ENCODE measurements around the gene GNAI3. TPM values are rescaled to one million over a fixed set of nuclear protein-coding genes. Genes with fewer than 3 reads are reported as not detected.
"Not testable (repeated sequence)": the region's sequence is repeated elsewhere in the genome, so short reads cannot be mapped to it uniquely, and the experiment has no call there.

Gene GNAI3
- total RNA-seq, 1 donor from 2014 or later: 2.2 TPM

DNA sequence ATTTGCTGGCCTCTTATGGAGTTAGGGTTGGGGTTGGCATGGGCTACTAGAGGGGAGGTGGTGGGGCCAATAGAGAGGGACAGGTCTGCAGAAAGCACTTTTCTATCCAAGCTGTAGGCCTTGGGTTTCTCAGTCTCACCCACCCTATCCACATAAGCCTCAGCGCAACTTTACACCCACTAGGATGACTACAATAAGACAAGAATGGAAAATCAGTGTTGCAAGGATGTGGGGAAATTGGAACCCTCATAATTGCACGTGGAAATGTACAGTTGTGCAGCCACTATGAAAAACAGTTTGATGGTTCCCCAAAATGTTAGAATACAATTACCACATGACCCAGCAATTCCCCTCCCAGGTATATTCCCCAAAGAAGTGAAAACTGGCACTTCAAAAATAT is 93.4 kb downstream of the GNAI3 start:
- intact Hi-C loops (cut with micrococcal nuclease): loop anchor here (5.0 kb wide), 2 partner anchors 95 to 130 kb away; partner anchors contain the start of gene GNAI3
- no peak for DNase-seq
- no peak for ATAC-seq

DNA sequence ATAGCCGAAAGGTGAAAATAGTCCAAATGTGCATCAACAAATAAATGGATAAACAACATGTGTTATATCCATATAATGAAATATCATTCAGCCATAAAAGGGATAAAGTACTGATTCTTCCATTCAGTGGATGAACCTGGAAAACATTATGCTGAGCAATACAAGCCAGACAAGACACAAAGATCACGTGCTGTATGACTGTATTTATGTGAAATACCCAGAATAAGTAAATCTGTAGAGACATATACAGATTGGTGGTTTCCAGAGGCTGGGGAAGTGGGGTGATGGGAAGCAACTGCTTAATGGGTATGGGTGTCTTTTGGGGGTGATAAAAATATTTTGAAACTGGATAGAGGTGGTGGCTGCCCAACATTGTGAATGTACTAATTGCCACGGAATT is 94.2 kb downstream of the GNAI3 start:
- DNase-seq (no peak), ATAC-seq (no peak)
- intact Hi-C loops (cut with micrococcal nuclease): loop anchor here (5.0 kb wide), 2 partner anchors 95 to 130 kb away; partner anchors contain the start of gene GNAI3

DNA sequence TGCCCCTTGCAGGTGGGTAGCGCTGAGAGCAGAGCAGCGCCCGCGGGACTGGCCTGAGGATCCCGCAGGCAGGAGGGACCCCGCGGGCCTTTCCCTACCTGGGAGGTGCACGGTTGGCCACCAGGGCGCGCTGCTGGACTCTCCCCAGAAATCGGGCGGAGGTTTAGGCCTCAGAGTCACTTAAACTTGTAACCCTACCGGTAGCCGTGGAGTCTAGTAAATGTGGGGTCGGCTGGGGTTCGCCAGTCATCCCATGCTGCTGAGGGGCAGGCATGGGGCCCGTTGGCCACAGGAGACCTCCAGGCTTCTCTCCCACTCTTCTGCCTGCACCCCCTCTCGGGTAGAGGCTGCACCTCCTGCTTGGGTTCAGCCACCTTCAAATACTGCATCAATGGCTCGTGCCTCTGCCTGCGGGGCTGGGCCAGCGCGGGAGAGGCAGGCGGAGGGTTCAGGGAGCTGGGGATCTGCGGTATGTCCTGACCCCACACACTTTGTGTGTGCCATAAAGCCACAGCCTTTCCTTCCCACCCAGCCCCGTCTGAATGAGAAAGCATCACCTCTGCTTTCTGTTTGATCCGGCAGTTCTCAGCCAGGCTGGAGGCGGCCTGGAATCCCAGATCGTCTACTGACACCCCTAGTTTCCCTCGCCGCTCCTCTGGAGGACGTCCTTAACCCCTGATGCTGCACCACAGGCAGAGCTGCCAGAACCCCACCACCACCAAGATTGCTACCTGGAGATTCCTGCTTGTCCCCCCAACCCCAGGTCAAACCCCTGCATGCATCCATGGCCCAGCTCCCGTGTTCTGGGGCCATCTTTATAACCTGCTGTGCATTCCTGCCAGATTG is 95.2 kb downstream of the GNAI3 start:
- ATAC-seq (peak; percentile 90), DNase-seq (peak; percentile 91)
- intact Hi-C loops (cut with micrococcal nuclease): loop anchor here (5.0 kb wide), 2 partner anchors 96 to 129 kb away; partner anchors contain the start of gene GNAI3

DNA sequence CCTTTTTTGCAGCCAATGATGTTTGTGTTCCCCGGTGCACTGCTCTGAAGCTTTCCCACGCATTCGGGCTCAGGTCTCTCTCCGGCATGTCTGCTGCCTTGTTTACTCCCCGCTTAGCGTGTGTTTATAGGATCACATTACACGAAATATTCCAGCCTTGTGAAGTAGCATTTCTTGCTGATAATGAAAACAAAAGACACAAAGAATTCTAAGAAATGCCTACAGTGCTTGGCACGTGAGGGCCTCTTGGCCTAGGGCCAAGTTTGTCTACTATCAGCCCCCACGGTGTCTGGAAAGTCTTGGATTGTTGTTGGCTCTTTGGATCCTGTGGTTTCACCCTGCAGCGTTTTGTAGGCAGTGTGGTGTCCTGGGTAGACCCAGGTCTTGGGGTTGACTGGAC is 96.3 kb downstream of the GNAI3 start:
- ATAC-seq: no peak
- no peak for DNase-seq
- intact Hi-C loops (cut with micrococcal nuclease): loop anchor here (5.0 kb wide), 2 partner anchors 97 to 128 kb away; partner anchors contain the start of gene GNAI3

DNA sequence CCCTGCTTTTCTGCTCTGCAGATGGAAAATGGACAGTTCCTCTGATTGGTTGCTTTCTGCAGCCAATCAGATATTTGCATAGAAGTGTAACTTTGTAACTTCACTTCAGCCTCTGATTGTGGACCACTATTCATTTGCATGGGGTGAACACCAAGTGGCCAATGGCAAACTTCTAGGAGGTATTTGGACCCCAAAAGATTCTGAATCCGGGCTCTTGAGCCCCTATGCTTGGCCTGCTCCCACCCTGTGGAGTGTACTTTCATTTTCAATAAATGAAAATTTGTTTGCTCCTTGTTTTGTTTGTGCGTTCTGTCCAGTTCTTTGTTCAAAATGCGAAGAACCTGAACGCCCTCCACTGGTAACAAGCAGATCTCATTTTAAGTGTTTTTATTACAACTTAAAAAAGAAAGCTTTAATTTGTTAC is 101.1 kb downstream of the GNAI3 start:
- DNase-seq (no peak), ATAC-seq (peak; percentile 47)
- intact Hi-C loops (cut with micrococcal nuclease): no loop called here

DNA sequence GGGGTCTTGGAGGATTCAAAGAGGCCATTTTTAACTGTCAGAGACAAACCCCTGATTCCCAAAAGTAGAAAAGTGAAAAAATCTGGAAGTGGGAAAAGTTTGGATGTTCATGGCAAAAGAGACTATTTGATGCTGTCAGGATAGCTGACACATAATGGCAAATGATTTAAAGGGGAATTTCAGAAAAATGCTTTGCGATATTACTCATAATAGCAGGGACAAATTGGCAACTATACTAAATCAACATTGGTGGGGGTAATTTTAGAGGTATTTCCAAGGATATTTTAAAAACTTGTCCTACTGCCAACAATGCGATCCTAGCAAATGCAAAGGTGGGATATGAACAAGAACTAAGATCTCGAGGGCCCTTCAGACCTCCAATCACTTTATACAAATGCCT is 102.2 kb downstream of the GNAI3 start:
- intact Hi-C loops (cut with micrococcal nuclease): no loop called here
- DNase-seq: no peak
- no peak for ATAC-seq

DNA sequence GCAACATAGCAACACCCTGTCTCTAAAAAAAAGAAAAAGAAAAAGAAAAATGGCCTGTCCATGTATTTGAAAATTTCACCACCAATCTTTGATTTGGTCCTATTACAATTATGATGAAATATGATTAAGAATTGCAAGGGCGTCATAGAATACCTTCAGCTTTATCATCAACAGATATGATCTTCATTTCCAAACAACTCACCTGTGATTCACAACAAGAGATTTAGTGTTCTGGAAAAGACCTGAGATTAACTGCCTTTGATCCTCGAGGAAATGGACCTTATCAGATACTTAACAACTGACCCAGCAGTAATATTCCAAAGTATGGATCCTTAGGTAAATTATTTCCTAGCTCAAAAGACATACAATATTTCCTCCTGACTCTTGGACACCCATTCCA is 104.0 kb downstream of the GNAI3 start:
- intact Hi-C loops (cut with micrococcal nuclease): no loop called here
- ATAC-seq: no peak
- no peak for DNase-seq

DNA sequence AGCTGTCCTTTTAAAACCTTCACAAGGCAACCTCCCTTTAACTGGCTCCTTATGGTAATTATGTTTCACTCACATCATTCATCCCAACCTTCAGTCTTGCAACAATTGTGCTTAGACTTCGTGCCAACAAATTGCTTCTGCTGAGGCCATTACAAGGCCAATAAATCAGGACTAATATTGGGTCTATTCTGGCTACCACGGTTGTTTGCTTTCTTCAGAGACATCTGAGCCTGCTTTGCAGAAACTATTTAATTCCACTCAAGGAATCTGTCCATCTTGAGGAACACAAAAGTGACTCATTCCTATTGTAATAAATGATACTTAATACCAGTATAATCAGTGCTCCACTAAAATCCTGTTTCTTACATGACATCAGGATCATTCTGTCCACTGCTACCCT is 104.9 kb downstream of the GNAI3 start:
- no peak for ATAC-seq
- intact Hi-C loops (cut with micrococcal nuclease): no loop called here
- DNase-seq: no peak

DNA sequence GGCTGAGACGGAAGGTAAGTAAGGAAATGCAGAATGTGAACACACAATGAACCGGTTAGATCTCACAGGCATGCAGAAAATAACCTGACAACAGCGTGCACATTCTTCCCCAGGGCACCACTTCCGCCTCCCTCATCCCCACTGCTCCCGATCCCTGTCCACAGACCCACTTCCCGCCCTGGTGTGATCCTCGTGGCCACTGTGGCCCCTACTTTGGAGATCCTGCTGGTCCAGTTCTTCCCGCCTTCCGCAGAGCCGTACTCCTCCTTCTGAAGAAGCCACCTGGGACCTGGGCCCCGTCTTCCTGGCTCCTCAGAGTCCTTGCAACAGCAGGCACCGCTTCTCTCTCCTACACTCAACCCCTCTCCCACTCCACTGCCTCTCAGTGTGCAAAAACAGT is 106.1 kb downstream of the GNAI3 start:
- ATAC-seq (no peak), DNase-seq (no peak)
- intact Hi-C loops (cut with micrococcal nuclease): no loop called here

DNA sequence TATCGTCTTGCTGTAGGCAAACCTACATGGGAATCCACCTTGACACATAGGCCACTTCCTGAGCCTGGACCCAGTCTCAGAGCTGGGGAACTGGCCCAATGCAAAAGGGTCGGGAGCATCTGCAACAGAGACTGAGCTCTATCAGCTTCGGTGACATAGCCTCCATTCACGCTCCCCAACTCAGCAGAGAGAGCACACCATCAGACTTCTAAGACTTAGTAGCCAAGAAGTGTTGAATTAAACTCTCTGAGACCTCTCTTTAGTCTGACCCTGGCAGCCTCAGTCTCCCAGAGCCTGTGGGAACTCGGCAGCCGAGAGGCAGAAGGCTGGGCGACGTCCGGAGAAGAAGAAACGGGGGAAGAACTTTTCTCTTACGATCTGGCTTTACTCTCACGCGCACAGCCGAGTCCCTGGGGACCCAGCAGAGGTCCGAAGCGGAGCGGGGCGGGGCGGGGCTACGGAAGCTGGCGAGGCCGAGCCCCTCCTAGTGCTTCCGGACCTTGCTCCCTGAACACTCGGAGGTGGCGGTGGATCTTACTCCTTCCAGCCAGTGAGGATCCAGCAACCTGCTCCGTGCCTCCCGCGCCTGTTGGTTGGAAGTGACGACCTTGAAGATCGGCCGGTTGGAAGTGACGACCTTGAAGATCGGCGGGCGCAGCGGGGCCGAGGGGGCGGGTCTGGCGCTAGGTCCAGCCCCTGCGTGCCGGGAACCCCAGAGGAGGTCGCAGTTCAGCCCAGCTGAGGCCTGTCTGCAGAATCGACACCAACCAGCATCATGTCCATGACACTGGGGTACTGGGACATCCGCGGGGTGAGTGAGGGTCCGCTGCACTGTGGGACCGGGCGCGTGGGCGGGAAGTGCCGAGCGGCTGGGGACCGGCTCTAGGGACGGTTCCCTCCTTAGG is 107.5 kb downstream of the GNAI3 start, which contains the start of gene GSTM4:
TSS of gene GSTM4 (plus strand) at position 485 of the 905 bp plus-strand sequence. CDS start at position 776, 291 bp downstream.
- intact Hi-C loops (cut with micrococcal nuclease): no loop called here
- peak; percentile 94 for DNase-seq
- peak; percentile 97 for ATAC-seq

DNA sequence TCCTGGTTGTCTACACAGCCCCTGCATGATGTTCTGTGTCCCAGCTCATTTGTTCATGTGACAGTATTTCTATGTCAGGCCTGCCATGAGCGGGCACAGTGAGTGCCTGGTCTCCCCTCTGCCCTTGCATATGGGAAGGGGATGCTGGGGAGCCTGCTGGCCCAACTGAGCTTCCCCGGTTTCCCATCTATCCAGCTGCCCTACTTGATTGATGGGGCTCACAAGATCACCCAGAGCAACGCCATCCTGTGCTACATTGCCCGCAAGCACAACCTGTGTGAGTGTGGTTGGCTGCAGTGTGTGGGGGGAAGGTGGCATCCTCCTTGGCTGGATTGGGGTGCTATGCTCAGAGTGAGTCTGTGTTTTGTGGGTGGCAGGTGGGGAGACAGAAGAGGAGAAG is 109.0 kb downstream of the GNAI3 start:
- ATAC-seq: no peak
- intact Hi-C loops (cut with micrococcal nuclease): no loop called here
- no peak for DNase-seq

DNA sequence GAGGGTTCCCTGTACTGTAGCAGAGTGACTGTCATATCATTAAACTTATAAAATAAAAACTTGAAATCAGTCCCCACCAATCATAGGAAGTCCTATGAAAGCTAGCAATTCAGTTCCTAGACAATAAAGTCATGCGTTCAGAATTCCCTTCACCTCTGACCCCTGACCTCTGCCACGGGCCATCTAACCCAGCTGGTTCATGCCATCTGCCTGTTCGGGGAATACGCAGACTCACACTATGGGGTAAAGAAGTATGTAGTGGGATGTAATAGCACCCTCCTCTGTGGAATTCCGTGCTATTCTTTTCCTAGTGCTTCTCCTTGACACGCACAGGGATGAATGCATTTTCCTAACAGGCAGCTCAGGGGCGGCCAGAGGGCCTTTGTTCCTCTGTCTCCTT is 109.6 kb downstream of the GNAI3 start:
- intact Hi-C loops (cut with micrococcal nuclease): no loop called here
- DNase-seq (no peak), ATAC-seq (no peak)

DNA sequence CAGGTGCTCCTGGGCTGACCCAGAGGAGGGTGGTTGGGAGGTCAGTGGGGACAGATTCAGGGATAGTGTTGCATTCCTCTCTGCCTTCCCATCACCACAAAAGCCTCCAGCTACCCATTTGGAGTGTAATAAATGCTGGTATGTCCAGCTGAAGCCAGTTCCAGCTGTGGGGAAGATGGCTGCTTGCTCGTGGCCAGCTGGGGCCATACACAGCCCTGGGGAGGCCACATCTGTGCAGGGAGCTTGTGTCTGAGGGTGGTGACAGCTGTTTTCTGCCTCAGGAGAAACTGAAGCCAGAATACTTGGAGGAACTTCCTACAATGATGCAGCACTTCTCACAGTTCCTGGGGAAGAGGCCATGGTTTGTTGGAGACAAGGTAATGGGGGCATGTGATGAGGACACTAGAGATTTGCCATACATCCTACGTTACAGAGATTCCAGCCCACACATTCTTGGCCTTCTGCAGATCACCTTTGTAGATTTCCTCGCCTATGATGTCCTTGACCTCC is 110.2 kb downstream of the GNAI3 start:
- ATAC-seq (no peak), DNase-seq (no peak)
- intact Hi-C loops (cut with micrococcal nuclease): no loop called here

DNA sequence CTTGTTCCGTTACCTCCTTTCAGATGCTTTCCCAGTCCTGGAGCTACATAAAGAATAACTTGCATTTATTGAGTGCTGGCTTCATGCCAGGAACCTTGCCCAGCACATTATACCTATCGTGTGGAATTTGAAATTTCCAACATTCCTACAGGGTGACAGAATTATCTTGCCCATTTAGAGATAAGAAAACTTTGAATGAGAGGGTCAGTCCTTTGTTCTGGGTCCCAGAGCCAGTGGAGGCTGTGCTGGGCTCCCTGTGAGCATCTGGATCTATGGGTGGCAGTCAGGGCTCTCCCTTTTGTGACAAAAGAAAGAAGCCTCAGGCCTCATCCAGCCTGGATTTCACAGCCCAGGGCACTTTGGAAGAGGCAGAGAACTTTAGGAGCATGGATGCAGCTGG is 110.7 kb downstream of the GNAI3 start:
- no peak for DNase-seq
- intact Hi-C loops (cut with micrococcal nuclease): no loop called here
- no peak for ATAC-seq

DNA sequence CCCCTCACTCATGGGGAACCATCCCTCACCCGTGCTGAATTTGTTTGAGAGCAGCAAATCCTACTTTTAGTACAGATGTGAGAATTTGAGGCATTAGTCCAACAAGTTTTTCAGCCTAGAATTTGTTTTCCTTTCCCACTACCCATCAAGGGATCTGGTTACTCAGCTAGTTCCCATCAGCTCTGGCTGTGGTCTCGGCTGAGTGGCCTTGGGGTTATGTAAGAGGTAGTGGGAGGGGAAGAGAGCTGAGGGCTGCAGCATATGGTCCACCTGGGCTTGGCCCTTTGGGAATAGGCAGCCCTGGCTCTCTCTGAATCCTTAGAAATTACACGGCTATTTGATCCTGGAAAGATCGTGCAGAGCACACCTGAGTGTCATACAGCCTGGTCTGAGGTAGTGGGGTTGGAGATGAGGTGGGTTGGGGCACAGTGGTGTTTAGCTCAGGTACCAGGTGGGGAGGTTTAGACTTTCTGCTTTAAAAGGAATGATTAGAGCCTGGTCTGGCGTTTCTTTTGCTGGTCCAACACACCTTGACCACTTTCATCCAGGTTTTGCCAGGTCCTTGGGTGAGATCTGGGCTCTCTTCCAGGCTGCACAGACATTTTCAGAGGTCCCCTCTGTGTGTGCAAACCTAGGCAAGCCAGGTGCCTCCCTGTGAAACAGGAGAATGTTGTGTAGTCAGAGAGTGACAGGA is 111.7 kb downstream of the GNAI3 start:
- intact Hi-C loops (cut with micrococcal nuclease): no loop called here
- ATAC-seq (no peak), DNase-seq (no peak)

DNA sequence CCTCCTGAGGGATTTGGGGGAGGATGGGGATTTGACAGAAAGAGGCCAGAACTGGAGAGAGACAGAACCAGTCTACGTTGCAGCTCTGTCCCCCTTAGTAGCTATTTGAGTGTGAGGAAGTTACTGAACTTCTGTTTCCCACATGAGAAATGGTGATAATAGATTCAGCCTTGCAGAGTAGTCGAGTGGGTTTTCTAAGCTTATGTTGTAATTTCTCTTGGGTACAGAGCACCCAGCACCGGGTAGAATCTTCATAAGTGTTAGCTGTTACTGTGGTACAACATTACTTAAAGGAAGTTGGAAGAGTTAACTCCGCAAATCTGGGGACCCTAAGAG is 112.2 kb downstream of the GNAI3 start:
- intact Hi-C loops (cut with micrococcal nuclease); ATAC-seq; DNase-seq: not testable (repeated sequence)

DNA sequence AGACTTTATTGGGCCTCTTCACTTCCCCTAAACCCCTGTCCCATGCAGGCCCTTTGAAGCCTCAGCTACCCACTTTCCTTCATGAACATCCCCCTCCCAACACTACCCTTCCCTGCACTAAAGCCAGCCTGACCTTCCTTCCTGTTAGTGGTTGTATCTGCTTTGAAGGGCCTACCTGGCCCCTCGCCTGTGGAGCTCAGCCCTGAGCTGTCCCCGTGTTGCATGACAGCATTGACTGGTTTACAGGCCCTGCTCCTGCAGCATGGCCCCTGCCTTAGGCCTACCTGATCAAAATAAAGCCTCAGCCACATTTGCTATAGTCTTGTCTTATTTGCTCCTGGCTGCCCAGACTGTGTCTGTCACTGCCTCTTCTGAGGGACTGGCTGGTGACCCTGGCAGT is 113.0 kb downstream of the GNAI3 start:
- intact Hi-C loops (cut with micrococcal nuclease): no loop called here
- DNase-seq: no peak
- ATAC-seq: no peak

DNA sequence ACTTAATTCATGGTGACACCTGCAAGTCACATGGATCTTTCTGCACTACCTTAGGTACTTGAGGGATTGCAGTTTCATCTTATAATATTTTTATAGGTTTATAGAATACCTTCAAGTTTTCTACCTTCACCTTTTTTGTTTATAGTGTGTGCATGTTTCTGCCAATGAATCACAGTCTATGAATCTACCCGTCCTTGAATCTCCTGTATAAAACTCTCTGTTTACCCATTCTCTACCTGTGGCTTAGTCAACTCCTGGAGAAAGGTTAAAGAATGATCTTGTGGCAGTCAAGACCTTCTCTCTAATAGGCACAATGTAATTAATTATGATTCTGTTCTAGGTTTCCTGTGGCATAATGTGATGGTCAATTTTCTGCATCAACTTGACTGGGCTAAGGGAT is 116.3 kb downstream of the GNAI3 start:
- intact Hi-C loops (cut with micrococcal nuclease): no loop called here
- DNase-seq (no peak), ATAC-seq (no peak)

DNA sequence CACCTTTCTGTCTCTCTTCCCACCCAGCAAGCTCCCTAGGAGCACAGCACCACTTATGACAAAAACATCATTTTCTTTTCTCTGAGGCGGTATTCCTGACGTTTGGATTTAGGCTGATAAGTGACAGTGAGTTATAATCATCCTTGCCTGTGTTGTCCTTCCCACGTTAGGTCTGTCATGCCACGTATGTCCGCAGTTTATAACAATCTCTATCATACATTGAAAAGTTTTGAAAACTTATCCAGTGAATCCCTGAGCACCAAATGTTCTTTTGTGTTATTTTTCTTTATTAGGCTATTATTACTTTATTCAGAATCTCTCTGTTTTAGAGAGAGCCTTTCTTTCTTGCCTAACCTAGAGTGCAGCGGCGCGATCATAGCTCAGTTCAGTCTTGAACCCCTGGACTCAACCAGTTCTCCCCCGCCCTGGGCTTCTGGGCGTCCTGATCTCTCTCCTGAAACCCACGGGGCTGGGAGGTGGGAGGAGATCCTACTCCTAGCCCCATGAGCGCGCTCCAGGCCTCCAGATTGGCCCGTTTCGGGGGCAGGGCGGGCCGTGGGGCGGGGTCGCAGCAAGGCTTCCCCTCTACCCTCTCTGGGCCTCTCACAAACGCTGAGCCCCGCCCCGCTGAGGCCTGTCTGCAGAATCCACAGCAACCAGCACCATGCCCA is 119.2 kb downstream of the GNAI3 start, which contains the start of gene GSTM2:
TSS of gene GSTM2 (plus strand) at position 606 of the 671 bp plus-strand sequence. CDS start at position 665, 59 bp downstream.
- intact Hi-C loops (cut with micrococcal nuclease): no loop called here
- DNase-seq: peak; percentile 97
- ATAC-seq: peak; percentile 99

Measured in left ventricle myocardium superior (tissue), 1 donor.